ENCODE measurements around the gene WWC2.

WWC2 gene

GRCh38 chr4:183254162-183254561, 155.1 kb downstream of the WWC2 start:
- Histone ChIP-seq H3K79me2 (ENCODE audit: control insufficient read depth, insufficient read depth, low read length) (no peaks in the 10 kb centered on the region), H3K4me2 (ENCODE audit: low read length) (no peak overlapping the region), H3K79me1 (ENCODE audit: low read length) (peaks cover 3% of the 10 kb centered on the region), H3K4me3 (ENCODE audit: low read length) (no peak overlapping the region), H3K23ac (ENCODE audit: low read length) (no peak overlapping the region), H3K56ac (ENCODE audit: low read length) (no peak overlapping the region), H3K27me3 (ENCODE audit: insufficient read depth, low read length, poor library complexity) (no peaks in the 10 kb centered on the region), H3K9ac (ENCODE audit: low read length) (no peak overlapping the region), H3K27ac (ENCODE audit: low read depth, low read length) (no peak overlapping the region), H3K4ac (ENCODE audit: low read depth, low read length) (no peak overlapping the region), H2BK120ac (ENCODE audit: low read depth, low read length) (no peak overlapping the region), H4K5ac (ENCODE audit: low read length) (no peak overlapping the region), H4K8ac (ENCODE audit: low read depth, low read length) (no peak overlapping the region), H2BK15ac (replicated peaks; ENCODE audit: low read depth) (no peak overlapping the region), H3K36me3 (ENCODE audit: control insufficient read depth, insufficient read depth, low read length) (peaks cover 6% of the 10 kb centered on the region), H3K4me1 (ENCODE audit: control insufficient read depth, low read depth, low read length) (no peaks in the 10 kb centered on the region), H2AK5ac (ENCODE audit: low read length) (no peak overlapping the region), H3K18ac (ENCODE audit: low read length) (no peak overlapping the region), H2BK5ac (ENCODE audit: low read length) (no peak overlapping the region)
- no CpG with 5 or more reads among the region's 6 CpGs for WGBS (ENCODE audit: extremely low coverage, insufficient coverage, low lambda C conversion rate)
- no peak for DNase-seq

- no peak overlapping the region for H2BK120ac ChIP-seq (ENCODE audit: low read depth, low read length)
- H2BK15ac ChIP-seq (replicated peaks; ENCODE audit: low read depth) = no peak overlapping the region
- peaks cover 3% of the 10 kb centered on the region for H3K79me1 ChIP-seq (ENCODE audit: low read length)
- no peak overlapping the region for H3K27ac ChIP-seq (ENCODE audit: low read depth, low read length)
- no peak for DNase-seq
- no CpG with 5 or more reads among the region's 3 CpGs for WGBS (ENCODE audit: extremely low coverage, insufficient coverage, low lambda C conversion rate)
- no peak overlapping the region for H3K4me3 ChIP-seq (ENCODE audit: low read length)
- no peaks in the 10 kb centered on the region for H3K79me2 ChIP-seq (ENCODE audit: control insufficient read depth, insufficient read depth, low read length)
- no peak overlapping the region for H3K4ac ChIP-seq (ENCODE audit: low read depth, low read length)
- no peak overlapping the region for H3K23ac ChIP-seq (ENCODE audit: low read length)
- peaks cover 6% of the 10 kb centered on the region for H3K36me3 ChIP-seq (ENCODE audit: control insufficient read depth, insufficient read depth, low read length)
- H3K4me1 ChIP-seq (ENCODE audit: control insufficient read depth, low read depth, low read length) = no peaks in the 10 kb centered on the region
- no peak overlapping the region for H3K18ac ChIP-seq (ENCODE audit: low read length)
- no peak overlapping the region for H3K9ac ChIP-seq (ENCODE audit: low read length)
- no peak overlapping the region for H2BK5ac ChIP-seq (ENCODE audit: low read length)
- no peak overlapping the region for H4K8ac ChIP-seq (ENCODE audit: low read depth, low read length)
- no peaks in the 10 kb centered on the region for H3K27me3 ChIP-seq (ENCODE audit: insufficient read depth, low read length, poor library complexity)
- H3K56ac ChIP-seq (ENCODE audit: low read length) = no peak overlapping the region
- no peak overlapping the region for H4K5ac ChIP-seq (ENCODE audit: low read length)
- H2AK5ac ChIP-seq (ENCODE audit: low read length) = no peak overlapping the region
- H3K4me2 ChIP-seq (ENCODE audit: low read length) = no peak overlapping the region
Measured at GRCh38 chr4:183255487-183255886, 156.4 kb downstream of the WWC2 start.

GRCh38 chr4:183256343-183256742, 157.3 kb downstream of the WWC2 start:
- no peak overlapping the region for H3K18ac ChIP-seq (ENCODE audit: low read length)
- no peak overlapping the region for H2BK15ac ChIP-seq (replicated peaks; ENCODE audit: low read depth)
- no peak overlapping the region for H3K27ac ChIP-seq (ENCODE audit: low read depth, low read length)
- no peaks in the 10 kb centered on the region for H3K27me3 ChIP-seq (ENCODE audit: insufficient read depth, low read length, poor library complexity)
- no peak overlapping the region for H3K4ac ChIP-seq (ENCODE audit: low read depth, low read length)
- no peak for DNase-seq
- H4K5ac ChIP-seq (ENCODE audit: low read length) = no peak overlapping the region
- no peak overlapping the region for H2BK5ac ChIP-seq (ENCODE audit: low read length)
- peaks cover 3% of the 10 kb centered on the region for H3K79me1 ChIP-seq (ENCODE audit: low read length)
- no CpG with 5 or more reads among the region's 6 CpGs for WGBS (ENCODE audit: extremely low coverage, insufficient coverage, low lambda C conversion rate)
- no peak overlapping the region for H2AK5ac ChIP-seq (ENCODE audit: low read length)
- no peak overlapping the region for H4K8ac ChIP-seq (ENCODE audit: low read depth, low read length)
- no peaks in the 10 kb centered on the region for H3K79me2 ChIP-seq (ENCODE audit: control insufficient read depth, insufficient read depth, low read length)
- H3K4me3 ChIP-seq (ENCODE audit: low read length) = no peak overlapping the region
- H3K4me2 ChIP-seq (ENCODE audit: low read length) = no peak overlapping the region
- H3K9ac ChIP-seq (ENCODE audit: low read length) = no peak overlapping the region
- peaks cover 6% of the 10 kb centered on the region for H3K36me3 ChIP-seq (ENCODE audit: control insufficient read depth, insufficient read depth, low read length)
- peak overlapping the region; percentile 42 for H3K56ac ChIP-seq (ENCODE audit: low read length)
- no peak overlapping the region for H2BK120ac ChIP-seq (ENCODE audit: low read depth, low read length)
- H3K4me1 ChIP-seq (ENCODE audit: control insufficient read depth, low read depth, low read length) = no peaks in the 10 kb centered on the region
- no peak overlapping the region for H3K23ac ChIP-seq (ENCODE audit: low read length)

- Histone ChIP-seq H4K8ac (ENCODE audit: low read depth, low read length) (no peak overlapping the region), H3K23ac (ENCODE audit: low read length) (no peak overlapping the region)
- WGBS (ENCODE audit: extremely low coverage, insufficient coverage, low lambda C conversion rate) = no CpG with 5 or more reads among the region's 9 CpGs
Measured at GRCh38 chr4:183256756-183257385, 157.8 kb downstream of the WWC2 start.

GRCh38 chr4:183257808-183258207, 158.8 kb downstream of the WWC2 start:
- H2BK15ac ChIP-seq (replicated peaks; ENCODE audit: low read depth) = no peak overlapping the region
- no CpG with 5 or more reads among the region's 6 CpGs for WGBS (ENCODE audit: extremely low coverage, insufficient coverage, low lambda C conversion rate)

More at GRCh38 chr4:183256756-183257385, 157.8 kb downstream of the WWC2 start:
- no peak overlapping the region for H3K18ac ChIP-seq (ENCODE audit: low read length)
- peaks cover 3% of the 10 kb centered on the region for H3K79me1 ChIP-seq (ENCODE audit: low read length)
- no peak overlapping the region for H3K56ac ChIP-seq (ENCODE audit: low read length)
- H2BK15ac ChIP-seq (replicated peaks; ENCODE audit: low read depth) = no peak overlapping the region
- peak; percentile 72 for DNase-seq
- no peak overlapping the region for H2AK5ac ChIP-seq (ENCODE audit: low read length)
- H4K5ac ChIP-seq (ENCODE audit: low read length) = no peak overlapping the region
- no peak overlapping the region for H3K27ac ChIP-seq (ENCODE audit: low read depth, low read length)
- H3K4me1 ChIP-seq (ENCODE audit: control insufficient read depth, low read depth, low read length) = no peaks in the 10 kb centered on the region
- no peak overlapping the region for H3K4ac ChIP-seq (ENCODE audit: low read depth, low read length)
- no peak overlapping the region for H3K4me3 ChIP-seq (ENCODE audit: low read length)
- H3K79me2 ChIP-seq (ENCODE audit: control insufficient read depth, insufficient read depth, low read length) = no peaks in the 10 kb centered on the region
- no peak overlapping the region for H3K9ac ChIP-seq (ENCODE audit: low read length)
- H2BK120ac ChIP-seq (ENCODE audit: low read depth, low read length) = no peak overlapping the region
- H3K36me3 ChIP-seq (ENCODE audit: control insufficient read depth, insufficient read depth, low read length) = peaks cover 6% of the 10 kb centered on the region
- no peak overlapping the region for H3K4me2 ChIP-seq (ENCODE audit: low read length)
- H2BK5ac ChIP-seq (ENCODE audit: low read length) = no peak overlapping the region
- H3K27me3 ChIP-seq (ENCODE audit: insufficient read depth, low read length, poor library complexity) = no peaks in the 10 kb centered on the region

More at GRCh38 chr4:183257808-183258207, 158.8 kb downstream of the WWC2 start:
- no peak overlapping the region for H3K4me3 ChIP-seq (ENCODE audit: low read length)
- H3K79me1 ChIP-seq (ENCODE audit: low read length) = peaks cover 3% of the 10 kb centered on the region
- no peak overlapping the region for H3K18ac ChIP-seq (ENCODE audit: low read length)
- H3K27ac ChIP-seq (ENCODE audit: low read depth, low read length) = no peak overlapping the region
- peak; percentile 47 for DNase-seq
- no peak overlapping the region for H4K5ac ChIP-seq (ENCODE audit: low read length)
- no peaks in the 10 kb centered on the region for H3K79me2 ChIP-seq (ENCODE audit: control insufficient read depth, insufficient read depth, low read length)
- no peak overlapping the region for H2AK5ac ChIP-seq (ENCODE audit: low read length)
- no peak overlapping the region for H3K4me2 ChIP-seq (ENCODE audit: low read length)
- H3K27me3 ChIP-seq (ENCODE audit: insufficient read depth, low read length, poor library complexity) = no peaks in the 10 kb centered on the region
- H3K4ac ChIP-seq (ENCODE audit: low read depth, low read length) = no peak overlapping the region
- no peak overlapping the region for H3K56ac ChIP-seq (ENCODE audit: low read length)
- no peaks in the 10 kb centered on the region for H3K4me1 ChIP-seq (ENCODE audit: control insufficient read depth, low read depth, low read length)
- no peak overlapping the region for H2BK120ac ChIP-seq (ENCODE audit: low read depth, low read length)
- H3K23ac ChIP-seq (ENCODE audit: low read length) = no peak overlapping the region
- no peak overlapping the region for H3K9ac ChIP-seq (ENCODE audit: low read length)
- H2BK5ac ChIP-seq (ENCODE audit: low read length) = no peak overlapping the region
- H3K36me3 ChIP-seq (ENCODE audit: control insufficient read depth, insufficient read depth, low read length) = peaks cover 4% of the 10 kb centered on the region
- no peak overlapping the region for H4K8ac ChIP-seq (ENCODE audit: low read depth, low read length)

Measured in mesendoderm (in vitro differentiated cells).